HepG2 (cell line): ENCODE data around the gene ENAH. TPM values are rescaled to one million over a fixed set of nuclear protein-coding genes. Genes with fewer than 3 reads are reported as not detected.

Experiments used
- ARID4A ChIP-seq: sonication (generic); formaldehyde crosslinking; IDR thresholded peaks from 2 replicates; pipeline ENCODE4 v1.5.0; 2020; ENCODE audit warnings: mild to moderate bottlenecking, missing genetic modification reagents, borderline replicate concordance
- ATF7 ChIP-seq, 2 experiments: fragments of 450-650 bp in 1 of 2; sonication (generic) in 1 of 2; formaldehyde crosslinking in 1 of 2; IDR thresholded peaks; 2 replicates each; pipeline versions ENCODE4 v1.4.0 to v1.6.1; 2016 to 2020; ENCODE audit warnings: antibody characterized with exemption in 1 of 2, mild to moderate bottlenecking in 1 of 2, missing genetic modification reagents in 1 of 2
- CBFB ChIP-seq: sonication (generic); formaldehyde crosslinking; IDR thresholded peaks from 2 replicates; pipeline ENCODE4 v1.4.0; 2020; ENCODE audit warnings: missing genetic modification reagents
- CERS6 ChIP-seq: sonication (generic); formaldehyde crosslinking; IDR thresholded peaks from 2 replicates; pipeline ENCODE4 v1.5.0; 2020; ENCODE audit warnings: missing genetic modification reagents
- GLI4 ChIP-seq: sonication (generic); formaldehyde crosslinking; IDR thresholded peaks from 2 replicates; pipeline ENCODE4 v1.5.1; 2020; ENCODE audit warnings: missing genetic modification reagents, mild to moderate bottlenecking, moderate library complexity, borderline replicate concordance
- PAXIP1 ChIP-seq: sonication (generic); formaldehyde crosslinking; conservative IDR thresholded peaks from 2 replicates; pipeline ENCODE4 v1.4.0; 2020; ENCODE audit warnings: mild to moderate bottlenecking, missing genetic modification reagents, moderate library complexity
- PLRG1 ChIP-seq: fragments of 450-650 bp; conservative IDR thresholded peaks from 2 replicates; pipeline ENCODE4 v1.6.1; 2016
- SMAD3 ChIP-seq: sonication (generic); formaldehyde crosslinking; IDR thresholded peaks from 2 replicates; pipeline ENCODE4 v1.4.0; 2020; ENCODE audit warnings: missing genetic modification reagents
- TFAP4 ChIP-seq: sonication (generic); IDR thresholded peaks from 2 replicates; pipeline ENCODE4 v1.6.1; 2016; ENCODE audit warnings: low read depth, borderline replicate concordance
- TP53 ChIP-seq: sonication (generic); formaldehyde crosslinking; conservative IDR thresholded peaks from 2 replicates; pipeline ENCODE4 v1.4.0; 2020; ENCODE audit warnings: missing genetic modification reagents
- ZNF225 ChIP-seq: sonication (generic); formaldehyde crosslinking; IDR thresholded peaks from 2 replicates; pipeline ENCODE4 v1.4.0; 2020; ENCODE audit warnings: mild to moderate bottlenecking, missing genetic modification reagents
- ZNF282 ChIP-seq: fragments of 450-650 bp; IDR thresholded peaks from 2 replicates; pipeline ENCODE4 v1.6.1; 2018; ENCODE audit not compliant: partially characterized antibody
- ZNF3 ChIP-seq: IDR thresholded peaks from 2 replicates; pipeline ENCODE4 v1.7.0; 2017; ENCODE audit warnings: inconsistent platforms
- ZNF567 ChIP-seq: sonication (generic); formaldehyde crosslinking; IDR thresholded peaks from 2 replicates; pipeline ENCODE4 v1.8.1; 2023; ENCODE audit warnings: mild to moderate bottlenecking, missing genetic modification reagents, borderline replicate concordance
- ZNF614 ChIP-seq: IDR thresholded peaks from 2 replicates; pipeline ENCODE4 v1.6.1; 2018; ENCODE audit warnings: missing biosample characterization, missing genetic modification reagents, inconsistent platforms, borderline replicate concordance
- ZNF788 ChIP-seq: sonication (generic); formaldehyde crosslinking; IDR thresholded peaks from 2 replicates; pipeline ENCODE4 v1.5.0; 2020; ENCODE audit warnings: mild to moderate bottlenecking, missing genetic modification reagents, borderline replicate concordance
- ZNF83 ChIP-seq: sonication (generic); formaldehyde crosslinking; IDR thresholded peaks from 2 replicates; pipeline ENCODE4 v1.4.0; 2020; ENCODE audit warnings: missing genetic modification reagents, mild to moderate bottlenecking, borderline replicate concordance
- ZNF839 ChIP-seq: sonication (generic); formaldehyde crosslinking; IDR thresholded peaks from 2 replicates; pipeline ENCODE4 v1.4.0; 2020; ENCODE audit warnings: missing genetic modification reagents, mild to moderate bottlenecking, borderline replicate concordance
- polyA plus RNA-seq, 8 experiments: library from polyadenylated mRNA; depleted of rRNA in 3 of 8; stranded (reverse) in 7 of 8; unstranded in 1 of 8; fragments of >200 nt; fragmentation: Illumina TruSeq in 4 of 8; extraction: Trizol in 4 of 8; gene quantifications; 2 replicates each; pipeline versions ENCODE4 v1.2.1 to v1.2.3, GENCODE V29; 2011 to 2016; ENCODE audit warnings: low read depth in 4 of 8, missing spikeins in 1 of 8, mixed read lengths in 1 of 8; ENCODE audit not compliant: insufficient read depth in 1 of 8
- total RNA-seq, 5 experiments: library from RNA; depleted of rRNA; stranded (reverse); fragments of >200 nt; fragmentation: Illumina TruSeq; extraction: Trizol; gene quantifications; 2 replicates each; pipeline ENCODE4 v1.2.3, GENCODE V29; 2016; ENCODE audit warnings: low read depth in 1 of 5

The ENAH gene
- total and polyA plus RNA-seq, 2 of the 13 experiments (the other 11 are each of a cell fraction or from before 2014, with no cell fraction given), result 22.1 to 58.3 TPM

- TF ChIP-seq PAXIP1 (CRISPR knock-in tag) (peak; percentile 73), ATF7 (IDR thresholded peaks at IDR 0.05) (peak; percentile 70), ATF7 (CRISPR knock-in tag; IDR thresholded peaks at IDR 0.05) (no peak; the same call in 1 of the 2 replicates), SMAD3 (0 out of 2 replicates have a peak, but pooled peaks have one; percentile 66), ZNF225 (CRISPR knock-in tag) (no peak), ZNF614 (CRISPR knock-in tag) (peak; percentile 56; the same call in 1 of the 2 replicates), ZNF83 (CRISPR knock-in tag) (no peak), CERS6 (no peak), ARID4A (CRISPR knock-in tag) (no peak; the same call in 1 of the 2 replicates), ZNF788 (no peak), CBFB (CRISPR knock-in tag) (peak; percentile 57; the same call in 1 of the 2 replicates), ZNF839 (CRISPR knock-in tag) (no peak), PLRG1 (no peak), GLI4 (CRISPR knock-in tag) (no peak), ZNF3 (CRISPR knock-in tag) (no peak), TFAP4 (no peak), ZNF282 (no peak), TP53 (CRISPR knock-in tag) (no peak), ZNF567 (no peak)
These were observed 47.4 kb upstream of the ENAH start (continued) for GRCh38 chr1:225700164-225700821.
